Activated CD4-positive, CD25-positive, alpha-beta regulatory T cell treated with anti-CD3 and anti-CD28 coated beads, Interleukin-2, amount 50 U/mL, for 24 hours (primary cell): ENCODE results near the gene GARIN5A.
A peak's percentile ranks its signal among the peaks of the same experiment; 100 is the strongest.
"Not testable (repeated sequence)": the region's sequence is repeated elsewhere in the genome, so short reads cannot be mapped to it uniquely, and the experiment has no call there.

Experiments
- ATAC-seq, 2 donors: fragments of 150-1000 bp; cut with Tn5 transposase; one replicate each; pipeline ENCODE4 v1.10.0; 2021; ENCODE audit warnings: mild to moderate bottlenecking in 1 of 2, moderate library complexity in 1 of 2

The GARIN5A gene

DNA sequence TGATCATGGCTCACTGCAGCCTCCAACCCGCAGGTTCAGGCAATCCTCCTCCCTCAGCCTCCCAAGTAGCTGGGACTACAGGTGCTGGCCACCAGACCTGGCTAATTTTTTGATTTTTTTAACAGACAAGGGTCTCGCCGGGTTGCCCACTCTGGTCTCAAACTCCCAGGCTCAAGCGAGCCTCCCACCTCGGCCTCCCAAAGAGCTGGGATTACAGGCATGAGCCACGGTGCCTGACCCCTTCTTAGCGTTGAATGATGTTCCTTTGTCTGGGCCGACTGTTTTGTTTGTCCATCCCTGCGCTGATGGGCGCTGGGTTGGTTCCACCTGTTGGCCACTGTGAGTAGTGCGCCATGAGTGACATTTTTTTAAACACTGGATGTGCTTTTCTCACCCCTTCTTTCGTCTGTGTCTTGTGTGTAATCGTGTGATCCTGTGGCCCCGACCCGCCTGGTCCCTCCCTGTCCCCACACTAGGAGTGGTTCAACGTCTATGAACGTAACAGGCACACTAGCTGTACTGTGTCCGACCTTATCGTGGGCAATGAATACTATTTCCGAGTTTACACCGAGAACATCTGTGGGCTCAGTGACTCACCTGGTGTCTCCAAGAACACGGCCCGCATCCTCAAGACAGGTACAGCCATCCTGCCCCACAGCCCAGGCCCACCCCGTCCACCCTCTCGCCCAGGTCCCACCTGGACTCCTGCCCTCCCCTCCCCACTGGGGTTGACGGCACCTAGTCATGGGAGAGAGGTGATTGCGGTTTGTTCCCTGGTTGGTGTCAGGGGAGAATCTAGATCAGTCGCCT lies 15.4 kb downstream of the GARIN5A start:
- peak; percentile 45 to 49 for ATAC-seq

DNA sequence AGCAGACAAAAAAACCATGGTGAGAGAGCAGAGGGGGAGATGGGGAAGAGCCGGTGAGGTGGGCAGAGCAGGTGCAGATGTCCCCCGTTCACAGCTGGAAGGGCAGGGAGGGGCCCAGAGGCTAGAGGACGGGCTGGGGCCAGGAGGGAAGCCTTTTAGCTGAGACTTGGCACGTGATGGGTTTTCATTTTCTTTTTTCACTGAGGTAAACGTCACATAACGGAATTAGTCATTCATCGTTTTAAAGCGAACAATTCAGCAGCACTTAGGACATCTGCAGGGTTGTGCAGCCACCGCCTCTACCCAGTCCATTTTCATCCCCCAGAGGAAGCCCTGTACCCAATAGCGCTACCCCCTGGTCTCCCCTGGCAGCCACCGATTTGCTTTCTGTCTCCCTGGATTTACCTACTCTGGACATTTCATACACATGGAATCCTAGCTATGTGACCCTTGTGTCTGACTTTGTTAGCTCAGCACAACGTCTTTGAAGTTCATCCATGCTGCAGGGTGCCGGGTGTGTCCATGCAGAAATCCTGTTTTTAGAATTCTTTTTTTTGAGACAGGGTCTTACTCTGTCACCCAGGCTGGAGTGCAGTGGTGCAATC lies 16.4 kb downstream of the GARIN5A start:
- ATAC-seq = peak; percentile 75 to 83

DNA sequence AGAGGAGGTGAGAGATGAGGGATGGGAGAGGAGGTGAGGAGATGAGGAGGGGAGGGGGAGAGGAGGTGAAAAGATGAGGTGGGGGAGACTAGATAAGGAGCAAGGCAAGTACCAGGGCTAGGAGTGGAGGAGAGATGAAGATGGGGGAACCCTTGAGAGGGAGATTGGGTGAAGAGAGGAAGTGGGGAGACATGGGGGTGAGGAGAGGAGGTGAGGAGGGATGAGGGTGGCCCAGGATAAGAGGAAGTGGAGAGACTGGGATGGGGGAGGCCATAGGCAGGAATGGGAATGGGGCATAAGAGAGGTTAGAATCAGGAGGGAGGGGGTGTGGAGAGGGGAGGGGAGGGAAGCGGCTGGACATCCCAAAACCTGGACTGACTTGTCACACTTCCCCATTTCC lies 17.0 kb downstream of the GARIN5A start:
- no peak for ATAC-seq

DNA sequence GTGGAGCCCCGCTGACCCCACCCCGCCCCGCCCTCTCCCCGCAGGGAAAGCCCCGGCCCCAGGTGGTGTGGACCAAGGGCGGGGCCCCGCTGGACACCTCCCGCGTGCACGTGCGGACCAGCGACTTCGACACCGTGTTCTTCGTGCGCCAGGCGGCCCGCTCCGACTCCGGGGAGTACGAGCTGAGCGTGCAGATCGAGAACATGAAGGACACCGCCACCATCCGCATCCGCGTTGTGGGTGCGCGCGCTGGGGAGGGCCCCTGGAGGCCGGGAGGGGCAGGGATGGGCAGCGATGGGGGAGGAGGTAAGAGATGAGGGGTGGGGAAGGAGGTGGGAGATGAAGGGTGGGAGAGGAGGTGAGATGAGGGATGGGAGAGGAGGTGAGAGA lies 17.6 kb downstream of the GARIN5A start:
- no peak for ATAC-seq

- ATAC-seq = no peak
Observed at GRCh38 chr19:50458396-50459066, 18.1 kb downstream of the GARIN5A start.

DNA sequence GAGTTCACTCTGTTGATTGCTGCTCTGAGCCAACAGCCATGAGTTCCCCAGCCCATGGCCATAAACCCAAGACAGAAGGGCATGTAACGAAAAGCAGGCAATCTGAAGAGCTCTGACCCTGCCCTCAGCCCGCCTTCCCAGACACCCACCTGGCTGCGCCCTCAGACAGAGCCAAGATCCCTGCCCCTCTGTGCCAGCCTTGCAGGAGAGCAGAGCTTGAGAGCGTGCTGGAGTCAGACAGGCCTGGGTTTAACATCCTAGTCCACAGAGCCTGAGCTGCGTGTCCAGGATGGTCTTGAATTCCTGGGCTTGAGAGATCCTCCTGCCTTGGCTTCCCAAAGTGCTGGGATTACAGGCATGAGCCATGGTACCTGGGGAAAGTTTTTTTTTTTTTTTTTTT lies 19.3 kb downstream of the GARIN5A start:
- ATAC-seq = no peak

DNA sequence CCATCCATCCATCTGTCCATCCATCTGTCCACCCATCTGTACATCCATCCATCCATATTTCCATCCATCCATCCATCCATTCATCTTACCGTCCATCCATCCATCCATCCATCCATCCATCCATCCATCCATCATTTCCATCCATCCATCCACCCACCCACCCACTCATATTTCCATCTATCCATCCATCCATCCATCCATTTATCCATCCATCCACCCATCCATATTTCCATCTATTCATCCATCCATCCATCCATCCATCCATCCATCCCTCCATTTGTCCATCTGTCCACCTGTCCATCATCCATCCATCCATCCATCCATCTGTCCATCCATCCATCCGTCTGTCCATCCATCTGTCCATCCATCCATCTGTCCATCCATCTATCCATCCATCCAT lies 20.7 kb downstream of the GARIN5A start:
- ATAC-seq = no peak

- no peak for ATAC-seq
Observed at GRCh38 chr19:50453243-50453642, 23.4 kb downstream of the GARIN5A start.

GRCh38 chr19:50451223-50451534 lies 25.5 kb downstream of the GARIN5A start:
- no peak for ATAC-seq

DNA sequence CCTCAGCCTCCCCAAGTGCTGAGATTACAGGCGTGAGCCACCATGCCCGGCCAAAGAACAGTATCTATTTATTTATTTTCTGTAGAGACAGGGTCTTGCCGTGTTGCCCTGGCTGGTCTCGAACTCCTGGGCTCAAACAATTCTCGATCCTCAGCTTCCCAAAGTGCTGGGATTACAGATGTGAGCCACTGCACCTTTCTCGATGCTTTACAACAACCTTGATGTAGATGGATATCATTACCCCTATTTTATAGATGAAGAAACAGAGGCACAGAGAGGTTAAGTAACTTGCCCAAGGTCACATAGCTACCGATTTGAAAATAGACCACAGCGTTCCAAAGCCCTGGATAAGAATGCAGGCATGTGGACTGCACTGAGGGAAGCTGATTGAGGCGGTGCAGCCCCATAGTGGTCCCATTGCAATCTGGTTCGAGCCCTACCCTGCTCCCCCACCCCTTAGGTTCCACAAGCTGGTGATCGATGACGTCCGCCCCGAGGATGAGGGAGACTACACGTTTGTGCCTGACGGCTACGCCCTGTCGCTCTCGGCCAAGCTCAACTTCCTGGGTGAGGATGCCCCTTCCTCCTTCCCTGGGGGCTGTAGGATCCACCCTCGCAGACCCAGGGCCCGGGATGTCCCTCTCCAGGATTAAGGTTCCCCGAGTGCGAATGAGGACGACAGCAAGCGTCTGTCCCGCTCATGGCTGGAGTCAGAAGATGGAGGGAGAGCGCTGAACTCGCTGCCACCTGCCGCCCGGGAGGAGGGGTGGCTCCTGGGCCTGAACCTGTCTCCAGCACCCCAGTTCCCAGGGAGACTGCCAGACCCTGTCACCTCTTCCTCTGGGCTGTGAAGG lies 26.1 kb downstream of the GARIN5A start:
- ATAC-seq = no peak

- no peak for ATAC-seq
Observed at GRCh38 chr19:50449236-50449899, 27.3 kb downstream of the GARIN5A start.

DNA sequence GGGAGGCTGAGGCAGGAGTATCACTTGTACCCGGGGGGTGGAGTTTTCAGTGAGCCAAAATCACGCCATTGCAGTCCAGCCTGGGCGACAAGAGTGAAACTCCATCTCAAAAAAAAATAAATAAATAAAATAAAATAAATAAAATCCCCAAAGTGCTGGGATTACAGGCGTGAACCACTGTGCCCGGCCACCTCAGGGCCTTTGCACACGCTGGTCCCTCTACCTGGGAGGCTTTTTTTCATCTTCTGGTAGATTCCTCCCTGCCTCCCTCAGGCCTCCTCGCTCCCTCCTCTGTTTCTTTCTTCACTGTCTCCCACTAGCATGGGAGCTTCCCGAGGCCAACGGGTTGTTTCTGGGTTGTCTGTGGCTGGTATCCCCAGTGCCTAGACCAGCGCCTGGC lies 28.9 kb downstream of the GARIN5A start:
- no peak for ATAC-seq

DNA sequence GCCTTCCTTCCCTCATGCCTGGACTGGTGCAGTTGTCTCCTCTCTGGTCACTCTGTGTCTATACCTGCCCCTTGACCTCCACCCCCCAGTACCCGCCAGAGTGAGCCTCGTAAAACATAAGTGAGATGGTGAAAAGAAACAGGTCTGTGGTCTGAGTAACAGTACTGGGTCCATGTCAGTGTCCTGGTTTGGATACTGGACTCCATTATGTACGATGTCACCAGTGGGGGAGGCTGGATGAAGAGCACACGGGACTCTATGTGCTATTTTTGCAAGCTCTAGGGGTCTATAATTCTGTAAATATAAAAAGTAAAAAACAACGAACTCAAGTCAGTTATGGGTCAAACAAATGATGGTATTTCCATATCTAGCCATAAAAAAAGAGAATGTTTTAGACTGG lies 29.6 kb downstream of the GARIN5A start:
- no peak for ATAC-seq

- ATAC-seq = no peak
Observed at GRCh38 chr19:50444059-50444458, 32.6 kb downstream of the GARIN5A start.

- ATAC-seq = not testable (repeated sequence)
Observed at GRCh38 chr19:50439130-50439529, 37.5 kb downstream of the GARIN5A start.

- no peak for ATAC-seq
Observed at GRCh38 chr19:50437862-50438449, 38.7 kb downstream of the GARIN5A start.

DNA sequence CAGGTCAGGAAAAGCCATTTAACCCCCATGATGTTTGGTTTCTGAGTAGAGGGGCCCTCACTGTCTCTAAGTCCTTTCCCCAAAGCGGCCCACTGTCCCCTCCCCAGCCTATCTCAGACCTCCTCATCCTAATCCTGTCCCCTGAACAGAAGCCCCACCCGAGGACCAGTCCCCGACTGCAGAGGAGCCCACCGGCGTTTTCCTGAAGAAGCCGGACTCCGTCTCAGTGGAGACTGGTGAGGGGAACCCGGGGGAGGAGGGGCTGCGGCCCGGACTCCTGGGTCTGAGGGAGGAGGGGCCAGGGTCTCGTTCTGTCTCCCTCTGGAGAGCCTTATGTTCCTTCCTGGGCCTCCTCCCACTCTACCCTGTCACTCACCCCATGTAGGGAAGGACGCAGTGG lies 41.0 kb downstream of the GARIN5A start:
- no peak for ATAC-seq

- ATAC-seq = no peak
Observed at GRCh38 chr19:50435221-50435620, 41.4 kb downstream of the GARIN5A start.

DNA sequence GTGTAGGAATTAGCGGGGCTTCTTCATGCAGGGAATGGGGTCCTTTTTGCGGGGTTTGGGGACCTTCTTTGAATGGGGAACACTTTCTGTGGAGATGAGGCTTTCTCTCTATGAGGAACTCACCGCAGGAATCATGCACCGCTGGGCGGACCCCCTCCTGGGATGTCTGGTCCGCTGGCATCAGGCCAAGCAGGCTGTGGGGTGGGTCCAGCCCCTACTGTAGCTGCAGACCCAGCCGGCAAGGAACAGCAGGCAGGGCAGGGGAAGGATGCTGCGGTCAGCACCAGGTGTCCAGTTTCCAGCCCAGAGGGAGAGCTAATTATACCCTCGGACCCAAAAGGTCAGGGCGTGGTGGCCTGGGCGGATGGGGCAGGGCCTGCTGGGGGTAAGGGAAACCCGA lies 42.1 kb downstream of the GARIN5A start:
- no peak for ATAC-seq

GRCh38 chr19:50433201-50434180 lies 43.2 kb downstream of the GARIN5A start:
- ATAC-seq = no peak
